Measurements from ENCODE around the gene FAM171A2. TPM values are rescaled to one million over a fixed set of nuclear protein-coding genes. Genes with fewer than 3 reads are reported as not detected.

FAM171A2 gene
- total RNA-seq, 2 donors from 2014 or later = 2.9 TPM; not detected in 1

- peaks cover 0 to 9% of the 10 kb centered on the region in 2 donors for H3K27me3 ChIP-seq
- H3K4me3 ChIP-seq = no peak overlapping the region
- no peak for DNase-seq
- H3K36me3 ChIP-seq (replicated peaks in 1 of 2; ENCODE audit: insufficient read depth in 1 of 2, low read depth in 2 of 2) = peaks cover 0 to 3% of the 10 kb centered on the region in 2 donors
- no peak overlapping the region for H3K27ac ChIP-seq
- no peak for TF ChIP-seq CTCF (IDR thresholded peaks at IDR 0.05)
- TF ChIP-seq POLR2A (IDR thresholded peaks at IDR 0.05) = no peak
- intact Hi-C loops (cut with DNase I) = no loop called here
- WGBS, 2 donors = 32 to 46% methylated on average over 8 to 9 of the region's 11 CpGs
- no peak for ATAC-seq
- H3K9me3 ChIP-seq = no peaks in the 10 kb centered on the region
- H3K4me1 ChIP-seq = peaks cover 9% of the 10 kb centered on the region
Measured at GRCh38 chr17:44314524-44314868, 49.2 kb downstream of the FAM171A2 start.

- no peak for ATAC-seq
- Histone ChIP-seq H3K4me3 (no peak overlapping the region), H3K27me3 (peaks cover 0 to 9% of the 10 kb centered on the region in 2 donors), H3K27ac (no peak overlapping the region), H3K36me3 (replicated peaks in 1 of 2; ENCODE audit: insufficient read depth in 1 of 2, low read depth in 2 of 2) (no peaks in the 10 kb centered on the region), H3K9me3 (no peaks in the 10 kb centered on the region), H3K4me1 (peaks cover 11% of the 10 kb centered on the region)
- DNase-seq = no peak
- WGBS, 2 donors = 74% methylated on average over 7 of the region's 7 CpGs
- TF ChIP-seq CTCF (IDR thresholded peaks at IDR 0.05) (no peak), POLR2A (IDR thresholded peaks at IDR 0.05) (no peak)
- intact Hi-C loops (cut with DNase I) = no loop called here
Measured at GRCh38 chr17:44314031-44314430, 49.6 kb downstream of the FAM171A2 start.

GRCh38 chr17:44312396-44313104 lies 51.1 kb downstream of the FAM171A2 start:
- TF ChIP-seq POLR2A (IDR thresholded peaks at IDR 0.05) = no peak
- TF ChIP-seq CTCF (IDR thresholded peaks at IDR 0.05) = no peak
- peaks cover 0 to 9% of the 10 kb centered on the region in 2 donors for H3K27me3 ChIP-seq

GRCh38 chr17:44311562-44312181 lies 52.0 kb downstream of the FAM171A2 start:
- DNase-seq (no peak), ATAC-seq (no peak)
- Histone ChIP-seq H3K4me1 (peaks cover 28% of the 10 kb centered on the region), H3K4me3 (no peak overlapping the region), H3K36me3 (replicated peaks in 1 of 2; ENCODE audit: insufficient read depth in 1 of 2, low read depth in 2 of 2) (no peaks in the 10 kb centered on the region), H3K9me3 (no peaks in the 10 kb centered on the region), H3K27ac (no peak overlapping the region), H3K27me3 (peaks cover 0 to 9% of the 10 kb centered on the region in 2 donors)
- TF ChIP-seq POLR2A (IDR thresholded peaks at IDR 0.05) (no peak), CTCF (IDR thresholded peaks at IDR 0.05) (no peak)
- intact Hi-C loops (cut with DNase I) = no loop called here
- WGBS, 2 donors = 77 to 84% methylated on average over 3 of the region's 5 CpGs

More at GRCh38 chr17:44312396-44313104, 51.1 kb downstream of the FAM171A2 start:
- DNase-seq (no peak), ATAC-seq (no peak)
- no peaks in the 10 kb centered on the region for H3K9me3 ChIP-seq
- 72 to 73% methylated on average over 15 of the region's 17 CpGs for WGBS, 2 donors
- H3K36me3 ChIP-seq (replicated peaks in 1 of 2; ENCODE audit: insufficient read depth in 1 of 2, low read depth in 2 of 2) = no peaks in the 10 kb centered on the region
- H3K27ac ChIP-seq = no peak overlapping the region
- H3K4me3 ChIP-seq = no peak overlapping the region
- intact Hi-C loops (cut with DNase I) = no loop called here
- peaks cover 24% of the 10 kb centered on the region for H3K4me1 ChIP-seq

Measured in body of pancreas (tissue), 4 donors.